Esophagus muscularis mucosa (tissue), 4 donors: ENCODE measurements around the gene TCEANC. TPM values are rescaled to one million over a fixed set of nuclear protein-coding genes. Genes with fewer than 3 reads are reported as not detected.

Experiments
- DNase-seq: peaks from one replicate; pipeline ENCODE4 v3.0.0-alpha.2; 2017; ENCODE audit errors: extremely low spot score
- H3K27ac ChIP-seq, 4 donors: fragments of 200-600 bp; sonication (generic); replicated peaks in 1 of 4; 1 replicate in 3 of 4; 2 replicates in 1 of 4; pipeline ENCODE4 v1.5.1; 2016 to 2019; ENCODE audit warnings: mild to moderate bottlenecking in 1 of 4
- H3K27me3 ChIP-seq, 4 donors: fragments of 200-600 bp; sonication (generic); one replicate each; pipeline versions ENCODE4 v1.5.1 to v1.6.0; 2016 to 2019
- H3K36me3 ChIP-seq, 4 donors: fragments of 200-600 bp; sonication (generic); one replicate each; pipeline ENCODE4 v1.5.1; 2016 to 2019
- H3K4me1 ChIP-seq, 4 donors: fragments of 200-600 bp; sonication (generic); one replicate each; pipeline ENCODE4 v1.5.1; 2016 to 2019
- H3K4me3 ChIP-seq, 4 donors: fragments of 200-600 bp; sonication (generic); 1 replicate in 2 of 4; 2 replicates in 2 of 4; pipeline ENCODE4 v1.5.1; 2016 to 2019; ENCODE audit warnings: mild to moderate bottlenecking in 4 of 4, moderate library complexity in 1 of 4
- H3K9me3 ChIP-seq, 4 donors: fragments of 200-600 bp; sonication (generic); 1 replicate in 3 of 4; 2 replicates in 1 of 4; pipeline ENCODE4 v1.5.1; 2016 to 2019
- CTCF ChIP-seq, 3 experiments: fragments of 200-600 bp in 2 of 3; fragments of 450-650 bp in 1 of 3; sonication (generic) in 2 of 3; IDR thresholded peaks; one replicate each; pipeline ENCODE4 v1.5.1; 2017 to 2019; ENCODE audit warnings: antibody characterized with exemption in 3 of 3, mild to moderate bottlenecking in 2 of 3, moderate library complexity in 1 of 3
- EP300 ChIP-seq: sonication (generic); formaldehyde crosslinking; IDR thresholded peaks from one replicate; pipeline ENCODE4 v1.6.1; 2017; ENCODE audit warnings: antibody characterized with exemption
- POLR2A ChIP-seq: fragments of 450-650 bp; IDR thresholded peaks from one replicate; pipeline ENCODE4 v1.6.1; 2017; ENCODE audit warnings: antibody characterized with exemption, moderate library complexity, mild to moderate bottlenecking, low read depth
- POLR2AphosphoS5 ChIP-seq, 2 donors: sonication (generic); formaldehyde crosslinking; IDR thresholded peaks; one replicate each; pipeline ENCODE4 v1.6.1; 2017; ENCODE audit warnings: antibody characterized with exemption in 2 of 2
- WGBS: methylation state at CpG from one replicate; pipeline ENCODE4 v1.1.5; 2018; 5-methylcytosine and 5-hydroxymethylcytosine counted together
- intact Hi-C: fragments of 100-400 bp; cut with DNase I; formaldehyde crosslinking; loops from one replicate; pipeline ENCODE4 v1.15.1; 2023
- total RNA-seq, 4 donors: library from RNA; depleted of rRNA; stranded (reverse); fragments of >200 nt; gene quantifications; one replicate each; pipeline versions ENCODE4 v1.1.0 to v1.2.1, GENCODE V29; 2016

Gene TCEANC
- total RNA-seq, 4 donors from 2014 or later: 3.5 to 7.1 (median 4.0) TPM

GRCh38 chrX:13654116-13654515 lies 1.2 kb downstream of the TCEANC start:
- peak overlapping the region; percentile 82 to 95 (median 94) for H3K27ac ChIP-seq
- TF ChIP-seq CTCF (IDR thresholded peaks at IDR 0.05): no peak
- no peak for TF ChIP-seq POLR2A
- no peak for TF ChIP-seq POLR2AphosphoS5 (IDR thresholded peaks at IDR 0.05)
- TF ChIP-seq EP300: no peak
- H3K36me3 ChIP-seq: peaks cover 0 to 6% (median 0%) of the 10 kb centered on the region in 4 donors
- H3K4me3 ChIP-seq: peak overlapping the region in 3 of 4 donors; percentile 61 to 67 (median 62)
- H3K9me3 ChIP-seq: no peaks in the 10 kb centered on the region
- peaks cover 6 to 24% (median 17%) of the 10 kb centered on the region in 4 donors for H3K4me1 ChIP-seq
- H3K27me3 ChIP-seq: no peaks in the 10 kb centered on the region
- intact Hi-C loops: no loop called here
- DNase-seq: no peak

DNA sequence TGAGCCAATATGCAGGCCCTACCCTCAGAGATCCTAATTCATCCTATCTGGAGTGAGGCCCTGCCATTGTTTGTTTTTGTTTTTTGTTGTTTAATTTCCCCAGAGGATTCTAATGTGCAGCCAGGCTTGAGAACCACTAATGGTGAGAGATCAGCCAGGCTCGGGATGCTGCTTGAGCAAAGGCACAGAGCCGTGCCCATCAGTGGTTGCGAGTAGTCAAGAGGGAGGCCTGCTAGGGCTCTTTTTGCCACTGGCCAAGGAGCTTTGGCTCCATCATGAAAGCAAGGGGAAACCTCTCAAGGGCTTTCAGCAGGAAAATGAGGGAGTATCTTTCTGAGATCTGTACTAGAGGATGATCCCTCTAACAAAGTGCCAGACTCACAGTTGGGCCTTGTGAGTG lies 2.7 kb downstream of the TCEANC start:
- 92% methylated on average over 3 of the region's 3 CpGs for WGBS
- Histone ChIP-seq H3K36me3 (peaks cover 0 to 11% (median 3%) of the 10 kb centered on the region in 4 donors), H3K27ac (no peak overlapping the region), H3K4me1 (peaks cover 6 to 24% (median 19%) of the 10 kb centered on the region in 4 donors), H3K27me3 (no peaks in the 10 kb centered on the region), H3K4me3 (no peak overlapping the region), H3K9me3 (no peaks in the 10 kb centered on the region)
- no peak for DNase-seq
- intact Hi-C loops: loop anchor here (5.0 kb wide), 2 partner anchors 92 to 377 kb away; no protein-coding TSS in a partner anchor
- TF ChIP-seq EP300 (no peak), CTCF (IDR thresholded peaks at IDR 0.05) (no peak)

GRCh38 chrX:13658602-13659001 lies 5.7 kb downstream of the TCEANC start:
- no peak for DNase-seq
- Histone ChIP-seq H3K36me3 (peaks cover 0 to 21% (median 6%) of the 10 kb centered on the region in 4 donors), H3K4me1 (peaks cover 0 to 33% (median 21%) of the 10 kb centered on the region in 4 donors), H3K27me3 (no peaks in the 10 kb centered on the region), H3K4me3 (no peak overlapping the region), H3K9me3 (no peaks in the 10 kb centered on the region), H3K27ac (peak overlapping the region; percentile 56 to 62 (median 58))
- 15% methylated on average over 2 of the region's 2 CpGs for WGBS
- intact Hi-C loops: loop anchor here (5.0 kb wide), 2 partner anchors 89 to 374 kb away; no protein-coding TSS in a partner anchor
- no peak for TF ChIP-seq POLR2AphosphoS5 (IDR thresholded peaks at IDR 0.05)
- no peak for TF ChIP-seq POLR2A
- TF ChIP-seq CTCF (IDR thresholded peaks at IDR 0.05): peak; percentile 64 to 87 (median 70)
- TF ChIP-seq EP300: no peak

DNA sequence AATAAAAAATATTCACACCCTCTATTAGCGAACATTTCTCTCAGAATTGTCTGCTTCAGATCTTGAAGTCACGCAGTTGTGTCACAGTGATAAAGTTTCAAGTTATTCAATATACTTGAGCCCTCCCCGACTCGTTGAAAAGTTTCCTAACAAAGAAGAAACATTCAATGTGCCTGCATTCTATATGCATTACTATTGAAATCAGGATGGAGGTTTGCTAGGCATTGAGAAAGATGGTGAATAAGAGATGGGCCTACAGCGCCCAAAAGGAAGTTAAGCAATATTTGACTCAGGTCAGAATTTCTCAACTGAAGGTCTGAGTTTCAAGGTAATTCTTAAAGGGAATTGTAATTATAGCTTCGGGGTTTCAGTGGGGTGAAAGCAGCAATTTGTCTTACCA lies 6.1 kb downstream of the TCEANC start:
- Histone ChIP-seq H3K27ac (peak overlapping the region; percentile 56 to 62 (median 58)), H3K27me3 (no peaks in the 10 kb centered on the region), H3K4me1 (peaks cover 0 to 33% (median 18%) of the 10 kb centered on the region in 4 donors), H3K4me3 (no peak overlapping the region), H3K9me3 (no peaks in the 10 kb centered on the region), H3K36me3 (peaks cover 0 to 21% (median 6%) of the 10 kb centered on the region in 4 donors)
- intact Hi-C loops: loop anchor here (5.0 kb wide), 2 partner anchors 88 to 373 kb away; no protein-coding TSS in a partner anchor
- DNase-seq: no peak
- WGBS: 49% methylated on average over 6 of the region's 6 CpGs
- no peak for TF ChIP-seq EP300
- no peak for TF ChIP-seq POLR2AphosphoS5 (IDR thresholded peaks at IDR 0.05)
- no peak for TF ChIP-seq CTCF (IDR thresholded peaks at IDR 0.05)
- TF ChIP-seq POLR2A: no peak

- intact Hi-C loops: no loop called here
- peak overlapping the region; percentile 25 to 40 (median 38) for H3K4me3 ChIP-seq
Measured at GRCh38 chrX:13661735-13662288, 8.9 kb downstream of the TCEANC start.

More at GRCh38 chrX:13661735-13662288, 8.9 kb downstream of the TCEANC start:
- Histone ChIP-seq H3K4me1 (peaks cover under 1 to 34% (median 17%) of the 10 kb centered on the region in 4 donors), H3K27ac (peak overlapping the region; percentile 61 to 77 (median 69)), H3K27me3 (no peaks in the 10 kb centered on the region), H3K36me3 (peaks cover 0 to 21% (median 2%) of the 10 kb centered on the region in 4 donors), H3K9me3 (no peaks in the 10 kb centered on the region)
- 54% methylated on average over 6 of the region's 6 CpGs for WGBS
- no peak for DNase-seq
- TF ChIP-seq CTCF (IDR thresholded peaks at IDR 0.05) (no peak), POLR2A (no peak), EP300 (no peak), POLR2AphosphoS5 (IDR thresholded peaks at IDR 0.05) (no peak)
